ENCODE data around the gene XRCC4.

XRCC4 gene

DNA sequence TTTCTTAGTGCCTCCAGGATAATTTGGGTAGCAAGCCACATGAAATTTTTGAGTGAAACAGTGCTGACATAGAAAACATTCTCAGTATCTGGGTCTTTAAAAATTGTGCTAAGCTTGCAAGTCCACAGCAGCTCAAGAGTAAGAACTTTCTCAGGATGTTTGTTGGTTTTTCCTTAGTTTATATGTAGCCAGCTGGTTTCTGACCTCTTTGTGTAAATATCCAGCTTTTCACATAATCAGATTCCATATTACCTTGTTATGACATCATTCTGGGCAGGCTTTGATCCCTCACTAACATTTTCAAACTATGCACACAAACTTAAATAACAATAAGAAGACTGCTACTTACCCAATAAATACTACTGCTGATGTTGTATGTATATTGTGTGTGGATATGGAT lies 311.3 kb downstream of the XRCC4 start:
- no peak for DNase-seq (ENCODE audit: low read depth)

DNA sequence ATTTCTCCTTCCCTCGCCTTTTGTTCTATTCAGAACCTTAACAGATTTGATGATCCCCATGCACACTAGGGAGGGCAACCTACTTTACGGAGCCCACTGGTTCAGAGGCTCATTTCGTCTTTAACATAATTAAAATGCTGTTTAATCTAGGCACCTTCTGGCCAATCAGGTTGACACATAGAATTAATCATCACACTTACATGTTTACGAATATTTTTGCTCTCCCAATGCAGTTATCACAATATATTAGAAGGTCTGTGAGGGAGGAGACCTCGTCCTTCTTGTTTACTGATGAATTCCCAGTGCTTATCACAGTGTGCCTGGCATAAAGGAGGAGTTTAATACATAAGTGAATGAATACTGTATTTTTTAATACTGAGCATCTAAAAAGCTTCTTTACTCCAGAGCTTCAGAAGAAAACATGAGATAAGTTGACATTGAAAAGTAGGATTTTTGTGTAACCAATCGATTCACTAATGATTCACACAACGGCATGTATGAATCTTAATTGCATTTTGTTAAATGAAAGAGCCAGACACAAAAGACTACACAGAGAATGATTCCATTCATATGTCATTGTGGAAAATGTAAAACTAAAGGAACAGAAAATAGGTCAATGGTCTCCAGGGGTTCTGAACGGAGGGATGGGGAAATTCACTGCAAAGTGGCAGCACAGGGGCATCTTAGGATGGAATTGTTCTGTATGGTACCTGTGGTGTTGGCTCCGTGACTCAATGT lies 315.6 kb downstream of the XRCC4 start:
- DNase-seq (ENCODE audit: low read depth): no peak

DNA sequence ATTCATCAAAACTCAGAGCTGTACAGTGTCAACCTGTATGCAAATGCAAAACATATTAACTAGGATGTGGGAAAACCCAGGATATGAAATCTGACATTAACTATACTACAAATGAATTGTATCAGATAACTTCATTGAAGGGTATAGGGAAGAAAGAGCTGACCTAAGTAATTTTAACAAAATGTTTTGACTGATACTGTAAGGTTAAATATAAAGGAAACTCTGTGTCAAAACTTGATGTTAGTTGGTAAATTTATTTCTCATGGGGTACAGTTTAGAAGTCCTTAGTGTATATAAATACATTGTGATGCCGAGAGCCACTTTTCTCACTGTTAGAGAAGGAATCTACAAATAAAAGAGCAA lies 316.1 kb downstream of the XRCC4 start:
- no peak for DNase-seq (ENCODE audit: low read depth)

DNA sequence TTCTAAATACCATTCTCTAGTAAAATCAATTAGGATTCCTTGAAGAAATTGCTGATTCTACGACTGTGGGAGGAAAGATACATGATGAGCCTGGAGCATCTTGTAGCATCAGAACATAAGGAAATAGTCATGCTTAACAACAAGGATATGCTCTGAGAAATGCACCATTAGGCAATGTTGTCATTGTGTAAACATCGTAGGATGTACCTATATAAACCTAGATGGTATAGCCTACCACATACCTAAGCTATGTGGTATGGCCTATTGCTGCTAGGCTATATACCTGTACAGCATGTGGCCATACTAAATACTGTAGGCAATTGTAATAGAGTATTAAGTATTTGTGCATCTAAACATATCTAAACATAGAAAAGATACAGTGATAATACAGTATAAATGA lies 316.8 kb downstream of the XRCC4 start:
- no peak for DNase-seq (ENCODE audit: low read depth)

DNA sequence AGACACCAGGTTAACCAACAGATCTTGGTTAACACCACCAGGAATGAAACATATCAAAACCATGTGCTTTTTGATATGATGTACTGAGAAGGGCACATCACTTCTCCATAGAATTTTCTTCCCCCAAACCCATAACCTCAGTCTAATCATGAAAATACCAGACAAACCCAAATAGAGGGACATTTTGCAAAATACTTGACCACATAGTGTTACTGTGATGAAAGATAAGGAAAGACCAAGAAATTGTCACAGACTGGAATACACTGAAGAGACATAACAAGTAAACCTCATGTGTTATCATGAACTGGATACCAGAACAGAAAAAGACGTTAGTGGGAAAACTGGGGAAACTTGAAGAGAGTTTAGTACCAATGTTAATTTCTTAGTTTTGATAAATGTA lies 319.3 kb downstream of the XRCC4 start:
- no peak for DNase-seq (ENCODE audit: low read depth)

DNA sequence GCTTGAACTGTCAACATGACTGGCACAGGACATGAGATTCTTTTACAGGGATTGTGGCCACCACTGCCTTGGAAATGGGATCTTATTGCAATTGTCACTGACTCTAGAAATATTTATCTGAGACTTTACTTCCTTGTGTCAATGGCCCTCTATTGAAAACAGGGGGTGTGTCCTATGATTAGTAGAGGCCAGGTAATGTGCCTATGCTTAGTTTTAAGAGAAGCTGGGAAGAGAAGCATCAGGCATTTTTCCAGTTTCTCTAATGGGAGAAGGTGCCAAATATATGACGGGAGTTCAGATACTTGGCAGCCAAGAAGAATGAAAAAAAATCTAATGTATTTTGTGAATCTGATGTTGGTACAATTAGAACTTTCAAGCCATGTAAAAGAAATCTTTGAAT lies 320.3 kb downstream of the XRCC4 start:
- DNase-seq (ENCODE audit: low read depth): no peak

DNA sequence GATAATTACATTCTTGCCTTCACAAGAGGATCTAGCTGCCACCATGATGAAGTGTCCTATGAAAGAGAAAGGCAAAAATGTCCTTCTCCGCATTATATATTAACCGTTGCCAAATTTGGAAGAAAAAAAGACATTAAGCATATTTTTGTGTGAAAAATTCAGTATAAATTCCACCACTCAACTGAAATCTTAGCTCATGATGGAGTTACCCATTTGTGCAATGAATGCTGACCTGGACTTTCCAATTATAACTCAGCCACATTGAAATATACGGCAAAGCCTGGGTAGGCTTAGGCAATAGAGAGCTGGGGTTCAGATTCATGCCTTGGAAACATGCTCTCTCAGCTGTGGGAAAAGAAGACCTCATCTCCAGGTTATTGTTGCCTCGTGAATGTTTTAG lies 322.9 kb downstream of the XRCC4 start:
- DNase-seq (ENCODE audit: low read depth): no peak

DNA sequence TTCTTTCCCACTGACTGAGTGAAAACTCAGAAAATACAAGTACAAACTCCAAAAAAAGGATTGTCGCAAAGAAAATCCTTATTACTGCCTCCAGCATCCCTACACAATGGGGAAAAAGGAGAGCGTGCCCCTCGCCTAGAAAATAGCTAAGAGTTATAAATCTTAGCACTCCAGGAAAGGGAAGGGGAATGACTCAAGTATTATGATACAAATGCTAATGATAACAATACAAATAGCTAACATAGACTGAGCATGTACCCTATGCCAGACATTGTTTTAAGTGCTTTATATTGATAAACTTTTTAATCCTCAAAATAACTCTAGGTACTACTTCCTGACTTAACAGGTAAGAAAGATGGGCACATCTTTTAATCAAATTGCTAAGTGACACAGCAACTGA lies 323.4 kb downstream of the XRCC4 start:
- no peak for DNase-seq (ENCODE audit: low read depth)

DNA sequence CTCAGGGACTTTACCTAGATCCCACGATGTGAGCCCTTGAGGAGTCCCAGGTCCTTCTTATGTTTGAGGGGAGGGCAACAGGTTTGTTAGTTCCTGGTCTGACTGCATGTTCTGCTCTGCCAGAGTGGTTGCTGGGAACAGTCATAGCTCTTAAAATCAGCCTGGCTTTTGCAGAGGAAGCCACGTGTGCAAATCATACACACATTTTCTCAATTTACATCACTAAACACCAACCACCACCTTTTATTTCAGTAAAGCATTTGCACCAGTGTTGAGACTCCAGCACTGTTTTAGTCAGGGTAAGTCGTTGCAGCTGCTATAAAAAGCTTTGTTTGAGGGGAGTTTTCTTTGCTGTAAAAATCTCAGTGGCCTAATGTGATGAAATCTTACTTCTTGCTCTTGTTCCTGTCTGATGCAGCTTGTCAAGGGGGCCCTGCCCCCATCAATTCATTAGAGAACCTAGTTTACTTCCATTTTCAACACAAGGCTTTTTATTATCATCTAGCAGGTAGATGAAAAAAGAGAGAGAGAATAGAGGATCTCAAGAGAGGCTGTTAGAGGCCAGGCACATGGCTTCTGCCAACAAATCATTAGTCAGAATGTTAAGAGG lies 323.9 kb downstream of the XRCC4 start:
- no peak for DNase-seq (ENCODE audit: low read depth)

DNA sequence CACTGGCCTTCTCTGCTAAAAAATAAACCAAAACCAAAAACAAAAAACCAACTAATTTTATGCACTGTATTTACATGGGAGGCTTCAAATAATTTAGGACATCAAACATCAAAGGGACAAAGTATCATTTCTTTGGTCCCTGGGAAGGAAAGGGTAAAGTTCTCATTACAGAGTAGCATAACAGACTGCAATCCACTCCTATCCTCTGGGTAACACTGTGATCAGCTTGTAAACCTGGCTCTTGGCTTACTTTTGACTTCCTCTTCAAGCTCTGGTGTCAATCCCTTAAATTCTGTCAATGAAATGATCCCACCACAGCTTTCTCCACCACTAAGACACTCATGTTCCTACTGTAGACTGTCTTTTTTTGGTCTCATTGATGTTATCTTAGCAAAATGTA lies 324.4 kb downstream of the XRCC4 start:
- no peak for DNase-seq (ENCODE audit: low read depth)
